Ovary (tissue), 3 donors: ENCODE results near the gene COBL.

Experiments used
- CTCF ChIP-seq, 3 donors: fragments of 450-650 bp in 2 of 3; fragments of 200-600 bp in 1 of 3; IDR thresholded peaks; one replicate each; pipeline versions ENCODE4 v1.5.1 to v1.8.0; 2016 to 2022; ENCODE audit warnings: antibody characterized with exemption in 3 of 3, mild to moderate bottlenecking in 1 of 3
- EP300 ChIP-seq: sonication (generic); formaldehyde crosslinking; IDR thresholded peaks from one replicate; pipeline ENCODE4 v1.6.1; 2017; ENCODE audit warnings: antibody characterized with exemption
- POLR2A ChIP-seq: fragments of 450-650 bp; IDR thresholded peaks from one replicate; pipeline ENCODE4 v1.6.1; 2017; ENCODE audit warnings: antibody characterized with exemption, mild to moderate bottlenecking, moderate library complexity
- donor health status: DM: no; HTN: no; CAD: no.

- TF ChIP-seq CTCF (IDR thresholded peaks at IDR 0.05) (no peak), POLR2A (no peak), EP300 (no peak)
Measured at GRCh38 chr7:51081270-51081890, 235.2 kb downstream of the COBL start.
